Measurements from ENCODE around the gene ZNF398.
"Not testable (repeated sequence)": the region's sequence is repeated elsewhere in the genome, so short reads cannot be mapped to it uniquely, and the experiment has no call there.

The ZNF398 gene

GRCh38 chr7:149223761-149224160 lies 76.5 kb downstream of the ZNF398 start:
- no peak for DNase-seq (ENCODE audit: low read depth)
- TF ChIP-seq, protein P1, sequence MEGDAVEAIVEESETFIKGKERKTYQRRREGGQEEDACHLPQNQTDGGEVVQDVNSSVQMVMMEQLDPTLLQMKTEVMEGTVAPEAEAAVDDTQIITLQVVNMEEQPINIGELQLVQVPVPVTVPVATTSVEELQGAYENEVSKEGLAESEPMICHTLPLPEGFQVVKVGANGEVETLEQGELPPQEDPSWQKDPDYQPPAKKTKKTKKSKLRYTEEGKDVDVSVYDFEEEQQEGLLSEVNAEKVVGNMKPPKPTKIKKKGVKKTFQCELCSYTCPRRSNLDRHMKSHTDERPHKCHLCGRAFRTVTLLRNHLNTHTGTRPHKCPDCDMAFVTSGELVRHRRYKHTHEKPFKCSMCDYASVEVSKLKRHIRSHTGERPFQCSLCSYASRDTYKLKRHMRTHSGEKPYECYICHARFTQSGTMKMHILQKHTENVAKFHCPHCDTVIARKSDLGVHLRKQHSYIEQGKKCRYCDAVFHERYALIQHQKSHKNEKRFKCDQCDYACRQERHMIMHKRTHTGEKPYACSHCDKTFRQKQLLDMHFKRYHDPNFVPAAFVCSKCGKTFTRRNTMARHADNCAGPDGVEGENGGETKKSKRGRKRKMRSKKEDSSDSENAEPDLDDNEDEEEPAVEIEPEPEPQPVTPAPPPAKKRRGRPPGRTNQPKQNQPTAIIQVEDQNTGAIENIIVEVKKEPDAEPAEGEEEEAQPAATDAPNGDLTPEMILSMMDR (IDR thresholded peaks at IDR 0.05; ENCODE audit: low read depth, low read length): no peak
- TF ChIP-seq MYC (IDR thresholded peaks at IDR 0.05; ENCODE audit: low read depth, low read length) (no peak), MAX (IDR thresholded peaks at IDR 0.05; ENCODE audit: low read depth, low read length) (no peak), POLR2A (IDR thresholded peaks at IDR 0.05; ENCODE audit: extremely low read depth, insufficient read length) (no peak)
- H3K4me3 ChIP-seq (ENCODE audit: low read depth, low read length): no peak overlapping the region

DNA sequence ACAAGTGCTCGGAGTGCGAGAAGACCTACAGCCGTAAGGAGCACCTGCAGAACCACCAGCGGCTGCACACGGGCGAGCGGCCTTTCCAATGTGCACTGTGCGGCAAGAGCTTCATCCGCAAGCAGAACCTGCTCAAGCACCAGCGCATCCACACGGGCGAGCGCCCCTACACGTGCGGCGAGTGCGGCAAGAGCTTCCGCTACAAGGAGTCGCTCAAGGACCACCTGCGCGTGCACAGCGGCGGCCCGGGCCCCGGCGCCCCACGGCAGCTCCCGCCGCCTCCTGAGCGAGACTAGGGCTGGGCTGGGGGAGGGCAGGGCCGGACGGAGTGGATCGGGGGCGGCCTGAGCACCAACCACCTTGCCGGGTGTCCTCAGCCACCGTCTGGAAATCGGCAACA lies 77.1 kb downstream of the ZNF398 start:
- no peak for DNase-seq (ENCODE audit: low read depth)
- H3K4me3 ChIP-seq (ENCODE audit: low read depth, low read length): no peak overlapping the region
- TF ChIP-seq POLR2A (IDR thresholded peaks at IDR 0.05; ENCODE audit: extremely low read depth, insufficient read length) (no peak), MAX (IDR thresholded peaks at IDR 0.05; ENCODE audit: low read depth, low read length) (no peak), MYC (IDR thresholded peaks at IDR 0.05; ENCODE audit: low read depth, low read length) (no peak)
- TF ChIP-seq, protein P1 (IDR thresholded peaks at IDR 0.05; ENCODE audit: low read depth, low read length): no peak

DNA sequence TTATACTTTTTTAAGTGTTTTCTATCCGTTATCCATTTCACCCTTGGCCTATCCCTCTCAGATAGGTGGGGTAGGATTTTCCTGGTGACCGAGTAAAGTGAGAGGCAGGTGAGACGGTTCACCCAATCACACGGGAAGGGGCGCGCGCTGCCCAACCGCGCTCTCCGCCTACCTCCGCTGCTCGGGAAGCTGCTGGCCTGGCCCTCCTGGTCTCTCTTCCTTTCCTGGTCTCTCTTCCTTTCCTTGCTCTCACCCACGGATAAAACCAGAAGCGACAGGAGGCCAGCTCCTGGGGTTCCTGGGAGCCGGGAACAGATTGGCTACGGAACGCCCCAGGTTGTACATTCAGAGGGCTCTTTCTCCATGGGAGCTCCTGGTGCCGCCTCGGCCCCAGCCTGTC lies 77.9 kb downstream of the ZNF398 start:
- DNase-seq (ENCODE audit: low read depth): no peak
- no peak overlapping the region for H3K4me3 ChIP-seq (ENCODE audit: low read depth, low read length)
- no peak for TF ChIP-seq MYC (IDR thresholded peaks at IDR 0.05; ENCODE audit: low read depth, low read length)
- no peak for TF ChIP-seq MAX (IDR thresholded peaks at IDR 0.05; ENCODE audit: low read depth, low read length)
- TF ChIP-seq POLR2A (IDR thresholded peaks at IDR 0.05; ENCODE audit: extremely low read depth, insufficient read length): no peak
- TF ChIP-seq, protein P1 (IDR thresholded peaks at IDR 0.05; ENCODE audit: low read depth, low read length): no peak

- no peak for TF ChIP-seq MYC (IDR thresholded peaks at IDR 0.05; ENCODE audit: low read depth, low read length)
- TF ChIP-seq, protein P1 (IDR thresholded peaks at IDR 0.05; ENCODE audit: low read depth, low read length): no peak
- TF ChIP-seq MAX (IDR thresholded peaks at IDR 0.05; ENCODE audit: low read depth, low read length): no peak
- no peak for TF ChIP-seq POLR2A (IDR thresholded peaks at IDR 0.05; ENCODE audit: extremely low read depth, insufficient read length)
- no peak overlapping the region for H3K4me3 ChIP-seq (ENCODE audit: low read depth, low read length)
- DNase-seq (ENCODE audit: low read depth): no peak
Measured at GRCh38 chr7:149225656-149226055, 78.4 kb downstream of the ZNF398 start.

- DNase-seq (ENCODE audit: low read depth); H3K4me3 ChIP-seq (ENCODE audit: low read depth, low read length): not testable (repeated sequence)
Measured at GRCh38 chr7:149226366-149226765, 79.1 kb downstream of the ZNF398 start.

DNA sequence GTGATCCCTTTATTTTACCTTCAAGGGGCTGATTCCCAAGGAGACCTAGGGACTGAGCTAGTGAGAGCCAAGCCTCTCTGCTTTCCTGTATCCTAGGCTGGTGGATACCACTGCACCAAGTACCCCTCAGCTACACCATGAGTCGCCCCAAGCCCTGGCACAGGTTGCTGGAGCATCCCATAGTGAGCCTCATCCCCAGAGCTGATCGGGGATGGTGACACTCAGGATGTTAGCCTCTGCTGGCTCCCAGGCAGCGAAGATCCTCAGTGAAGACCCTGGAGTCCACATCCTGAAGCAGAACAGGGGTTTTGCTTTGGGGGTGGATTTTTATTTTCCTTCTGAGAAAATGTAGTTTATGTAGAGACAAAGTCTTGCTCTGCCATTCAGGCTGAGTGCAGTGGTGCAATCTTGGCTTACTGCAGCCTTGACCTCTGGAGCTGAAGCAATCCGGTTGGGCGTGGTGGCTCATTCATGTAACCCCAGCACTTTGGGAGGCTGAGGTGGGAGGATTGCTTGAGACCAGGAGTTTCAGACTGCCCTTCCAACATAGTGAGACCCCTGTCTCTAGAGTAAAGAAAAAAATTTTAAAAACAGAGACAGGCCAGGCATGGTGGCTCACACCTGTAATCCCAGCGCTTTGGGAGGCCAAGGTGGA lies 79.7 kb downstream of the ZNF398 start:
- TF ChIP-seq MYC (IDR thresholded peaks at IDR 0.05; ENCODE audit: low read depth, low read length): no peak
- TF ChIP-seq POLR2A (IDR thresholded peaks at IDR 0.05; ENCODE audit: extremely low read depth, insufficient read length): no peak
- no peak for TF ChIP-seq MAX (IDR thresholded peaks at IDR 0.05; ENCODE audit: low read depth, low read length)
- TF ChIP-seq, protein P1 (IDR thresholded peaks at IDR 0.05; ENCODE audit: low read depth, low read length): no peak

More for the DNA sequence above, 79.7 kb downstream of the ZNF398 start:
- H3K4me3 ChIP-seq (ENCODE audit: low read depth, low read length): no peak overlapping the region
- DNase-seq (ENCODE audit: low read depth): peak; percentile 36

Measured in NB4 (cell line).